ENCODE data around the gene RNPS1. TPM values are rescaled to one million over a fixed set of nuclear protein-coding genes. Genes with fewer than 3 reads are reported as not detected.

RNPS1 gene
- polyA plus RNA-seq, 1 experiment = 129 TPM

- TF ChIP-seq, protein P1, sequence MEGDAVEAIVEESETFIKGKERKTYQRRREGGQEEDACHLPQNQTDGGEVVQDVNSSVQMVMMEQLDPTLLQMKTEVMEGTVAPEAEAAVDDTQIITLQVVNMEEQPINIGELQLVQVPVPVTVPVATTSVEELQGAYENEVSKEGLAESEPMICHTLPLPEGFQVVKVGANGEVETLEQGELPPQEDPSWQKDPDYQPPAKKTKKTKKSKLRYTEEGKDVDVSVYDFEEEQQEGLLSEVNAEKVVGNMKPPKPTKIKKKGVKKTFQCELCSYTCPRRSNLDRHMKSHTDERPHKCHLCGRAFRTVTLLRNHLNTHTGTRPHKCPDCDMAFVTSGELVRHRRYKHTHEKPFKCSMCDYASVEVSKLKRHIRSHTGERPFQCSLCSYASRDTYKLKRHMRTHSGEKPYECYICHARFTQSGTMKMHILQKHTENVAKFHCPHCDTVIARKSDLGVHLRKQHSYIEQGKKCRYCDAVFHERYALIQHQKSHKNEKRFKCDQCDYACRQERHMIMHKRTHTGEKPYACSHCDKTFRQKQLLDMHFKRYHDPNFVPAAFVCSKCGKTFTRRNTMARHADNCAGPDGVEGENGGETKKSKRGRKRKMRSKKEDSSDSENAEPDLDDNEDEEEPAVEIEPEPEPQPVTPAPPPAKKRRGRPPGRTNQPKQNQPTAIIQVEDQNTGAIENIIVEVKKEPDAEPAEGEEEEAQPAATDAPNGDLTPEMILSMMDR (IDR thresholded peaks at IDR 0.05; ENCODE audit: insufficient read depth, low read depth, low read length) = no peak
- H3K4me3 ChIP-seq (ENCODE audit: low read depth, low read length) = no peak within 1 kb of the TSS; the same call in 1 of the 2 replicates
- CTCF ChIA-PET = no interaction called here
- POLR2A ChIA-PET = interaction anchor here (0.6 kb wide), 1 partner anchor 232 kb away, joined by 4 read pairs; no protein-coding TSS in a partner anchor
- DNase-seq (ENCODE audit: low read depth) = no peak
- peaks cover 30% of the 10 kb centered on the region for H3K36me3 ChIP-seq (ENCODE audit: control insufficient read depth, insufficient read depth, low read length)
- no peaks in the 10 kb centered on the region for H3K27me3 ChIP-seq (ENCODE audit: control insufficient read depth, insufficient read depth, low read length)
Observed at GRCh38 chr16:2236337-2237101, 31.4 kb downstream of the RNPS1 start, which contains the start of gene DNASE1L2. Gene DNASE1L2 (plus strand): TSS chr16:2236444. CDS start chr16:2236817, 373 bp downstream.

DNA sequence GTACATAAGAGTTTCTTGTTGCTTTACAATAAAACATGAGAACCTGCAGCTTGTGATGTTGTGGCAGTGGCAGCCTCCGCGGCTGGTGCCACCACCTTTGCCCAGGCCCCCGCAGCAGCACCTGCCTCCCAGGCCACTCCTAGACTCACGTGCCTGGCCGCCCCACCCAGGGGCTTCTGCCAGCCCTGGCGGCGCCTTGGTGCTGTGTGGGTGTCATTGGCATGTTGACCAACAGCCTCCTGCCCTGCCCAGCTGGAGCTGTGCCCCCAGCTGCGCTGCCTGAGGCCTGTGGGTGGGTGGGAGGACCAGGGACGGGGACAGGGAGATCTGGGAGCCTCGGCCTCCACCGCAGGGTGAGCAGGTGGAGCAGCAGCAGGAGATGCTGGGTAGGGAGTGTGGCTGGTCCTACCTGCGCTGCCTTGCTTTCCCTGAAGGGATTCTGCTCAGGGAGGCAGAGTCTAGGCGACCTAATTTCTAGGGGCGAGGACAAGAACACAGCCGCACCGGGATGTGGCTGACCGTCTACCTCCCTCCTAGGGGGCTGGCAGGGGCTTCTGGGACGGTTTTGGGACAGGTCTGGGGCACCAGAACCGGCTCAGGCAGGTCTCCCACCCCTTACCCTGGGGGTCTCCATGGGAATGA lies 32.1 kb downstream of the RNPS1 start:
- TF ChIP-seq, protein P1 (IDR thresholded peaks at IDR 0.05; ENCODE audit: insufficient read depth, low read depth, low read length) = no peak
- Histone ChIP-seq H3K36me3 (ENCODE audit: control insufficient read depth, insufficient read depth, low read length) (peaks cover 33% of the 10 kb centered on the region), H3K4me3 (ENCODE audit: low read depth, low read length) (no peak overlapping the region), H3K27me3 (ENCODE audit: control insufficient read depth, insufficient read depth, low read length) (no peaks in the 10 kb centered on the region)
- CTCF ChIA-PET = no interaction called here
- POLR2A ChIA-PET = interaction anchor here (0.6 kb wide), 1 partner anchor 233 kb away, joined by 4 read pairs; no protein-coding TSS in a partner anchor
- no peak for DNase-seq (ENCODE audit: low read depth)

GRCh38 chr16:2235234-2235651 lies 32.7 kb downstream of the RNPS1 start:
- DNase-seq (ENCODE audit: low read depth) = no peak
- CTCF ChIA-PET = no interaction called here
- POLR2A ChIA-PET = no interaction called here
- no peak overlapping the region for H3K4me3 ChIP-seq (ENCODE audit: low read depth, low read length)
- no peaks in the 10 kb centered on the region for H3K27me3 ChIP-seq (ENCODE audit: control insufficient read depth, insufficient read depth, low read length)
- TF ChIP-seq, protein P1 (IDR thresholded peaks at IDR 0.05; ENCODE audit: insufficient read depth, low read depth, low read length) = no peak
- peaks cover 33% of the 10 kb centered on the region for H3K36me3 ChIP-seq (ENCODE audit: control insufficient read depth, insufficient read depth, low read length)

DNA sequence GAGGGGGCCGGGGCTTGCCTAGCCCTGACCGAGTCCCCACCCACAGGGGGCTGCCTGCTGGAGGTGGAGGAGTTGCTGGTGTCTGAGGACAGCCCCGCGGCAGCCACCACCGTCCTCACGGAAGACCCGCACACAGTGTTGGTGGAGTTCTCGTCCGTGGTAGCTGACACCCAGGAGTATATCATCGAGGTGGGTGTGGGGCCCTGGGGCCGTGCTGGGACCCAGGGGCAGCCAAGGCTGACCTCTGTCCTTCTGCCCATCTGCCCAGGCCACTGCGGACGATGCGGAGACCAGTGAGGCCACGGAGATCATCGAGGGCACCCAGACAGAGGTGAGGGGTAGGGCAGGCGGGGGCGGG lies 33.1 kb downstream of the RNPS1 start:
- POLR2A ChIA-PET = no interaction called here
- TF ChIP-seq, protein P1 (IDR thresholded peaks at IDR 0.05; ENCODE audit: insufficient read depth, low read depth, low read length) = no peak
- no peak for DNase-seq (ENCODE audit: low read depth)
- Histone ChIP-seq H3K27me3 (ENCODE audit: control insufficient read depth, insufficient read depth, low read length) (no peaks in the 10 kb centered on the region), H3K36me3 (ENCODE audit: control insufficient read depth, insufficient read depth, low read length) (peaks cover 33% of the 10 kb centered on the region), H3K4me3 (ENCODE audit: low read depth, low read length) (no peak overlapping the region)
- CTCF ChIA-PET = no interaction called here

Data from BJ (cell line).